Activated CD4-positive, alpha-beta T cell treated with anti-CD3 and anti-CD28 coated beads, Interleukin-2, amount 50 U/mL, for 48 hours (primary cell): ENCODE measurements around the gene DNER.
A peak's percentile ranks its signal among the peaks of the same experiment; 100 is the strongest.
"Not testable (repeated sequence)": the region's sequence is repeated elsewhere in the genome, so short reads cannot be mapped to it uniquely, and the experiment has no call there.

Experiments
- DNase-seq, 2 experiments: peaks; one replicate each; pipeline ENCODE4 v3.0.0-alpha.2; 2020

Gene DNER, protein sequence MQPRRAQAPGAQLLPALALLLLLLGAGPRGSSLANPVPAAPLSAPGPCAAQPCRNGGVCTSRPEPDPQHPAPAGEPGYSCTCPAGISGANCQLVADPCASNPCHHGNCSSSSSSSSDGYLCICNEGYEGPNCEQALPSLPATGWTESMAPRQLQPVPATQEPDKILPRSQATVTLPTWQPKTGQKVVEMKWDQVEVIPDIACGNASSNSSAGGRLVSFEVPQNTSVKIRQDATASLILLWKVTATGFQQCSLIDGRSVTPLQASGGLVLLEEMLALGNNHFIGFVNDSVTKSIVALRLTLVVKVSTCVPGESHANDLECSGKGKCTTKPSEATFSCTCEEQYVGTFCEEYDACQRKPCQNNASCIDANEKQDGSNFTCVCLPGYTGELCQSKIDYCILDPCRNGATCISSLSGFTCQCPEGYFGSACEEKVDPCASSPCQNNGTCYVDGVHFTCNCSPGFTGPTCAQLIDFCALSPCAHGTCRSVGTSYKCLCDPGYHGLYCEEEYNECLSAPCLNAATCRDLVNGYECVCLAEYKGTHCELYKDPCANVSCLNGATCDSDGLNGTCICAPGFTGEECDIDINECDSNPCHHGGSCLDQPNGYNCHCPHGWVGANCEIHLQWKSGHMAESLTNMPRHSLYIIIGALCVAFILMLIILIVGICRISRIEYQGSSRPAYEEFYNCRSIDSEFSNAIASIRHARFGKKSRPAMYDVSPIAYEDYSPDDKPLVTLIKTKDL

DNA sequence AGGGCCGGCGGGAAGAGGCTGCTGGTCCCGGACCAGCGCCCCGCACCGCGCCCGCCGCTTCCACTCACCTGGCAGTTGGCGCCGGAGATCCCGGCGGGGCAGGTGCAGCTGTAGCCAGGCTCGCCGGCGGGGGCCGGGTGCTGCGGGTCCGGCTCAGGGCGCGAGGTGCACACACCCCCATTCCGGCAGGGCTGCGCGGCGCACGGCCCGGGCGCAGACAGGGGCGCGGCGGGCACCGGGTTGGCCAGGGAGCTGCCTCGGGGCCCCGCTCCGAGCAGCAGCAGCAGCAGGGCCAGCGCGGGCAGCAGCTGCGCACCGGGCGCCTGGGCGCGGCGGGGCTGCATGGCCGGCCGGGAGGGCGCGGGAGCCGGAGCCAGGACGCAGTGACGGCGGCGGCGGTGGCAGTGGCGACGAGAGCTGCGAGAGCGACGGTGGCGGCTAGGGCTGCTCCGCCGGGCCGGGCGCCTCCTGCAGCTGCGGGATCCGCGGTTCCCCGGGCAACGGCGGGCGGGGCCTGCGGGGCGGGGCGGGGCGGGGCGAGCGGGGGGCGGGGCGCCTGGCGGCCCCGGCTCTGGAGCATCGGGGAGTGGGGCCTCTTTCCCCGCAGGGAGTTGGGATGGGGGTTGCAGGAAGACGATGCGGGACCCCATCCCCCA is at the start of gene DNER:
TSS of gene DNER (minus strand) at position 476 of the 656 bp plus-strand sequence. CDS start at position 344, 132 bp downstream.
- DNase-seq, result peak; percentile 54 to 58

- DNase-seq, result no peak
Observed at GRCh38 chr2:229761663-229762062, 47.3 kb upstream of the DNER start.

- DNase-seq, result not testable (repeated sequence)
Observed at GRCh38 chr2:229757462-229757861, 43.1 kb upstream of the DNER start.

GRCh38 chr2:229752970-229753729 is 38.8 kb upstream of the DNER start:
- no peak for DNase-seq

GRCh38 chr2:229749779-229750178 is 35.4 kb upstream of the DNER start:
- DNase-seq, result no peak

- DNase-seq, result no peak
Observed at GRCh38 chr2:229748950-229749349, 34.6 kb upstream of the DNER start.

DNA sequence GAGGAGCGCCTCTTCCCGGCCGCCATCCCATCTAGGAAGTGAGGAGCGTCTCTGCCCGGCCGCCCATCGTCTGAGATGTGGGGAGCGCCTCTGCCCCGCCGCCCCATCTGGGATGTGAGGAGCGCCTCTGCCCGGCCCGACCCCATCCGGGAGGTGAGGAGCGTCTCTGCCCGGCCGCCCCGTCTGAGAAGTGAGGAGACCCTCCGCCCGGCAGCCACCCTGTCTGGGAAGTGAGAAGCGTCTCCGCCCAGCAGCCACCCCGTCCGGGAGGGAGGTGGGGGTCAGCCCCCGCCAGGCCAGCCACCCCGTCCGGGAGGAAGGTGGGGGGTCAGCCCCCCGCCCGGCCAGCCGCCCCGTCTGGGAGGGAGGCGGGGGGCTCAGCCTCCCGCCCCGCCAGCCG is 28.3 kb upstream of the DNER start:
- not testable (repeated sequence) for DNase-seq

GRCh38 chr2:229740279-229740678 is 25.9 kb upstream of the DNER start:
- no peak for DNase-seq

DNA sequence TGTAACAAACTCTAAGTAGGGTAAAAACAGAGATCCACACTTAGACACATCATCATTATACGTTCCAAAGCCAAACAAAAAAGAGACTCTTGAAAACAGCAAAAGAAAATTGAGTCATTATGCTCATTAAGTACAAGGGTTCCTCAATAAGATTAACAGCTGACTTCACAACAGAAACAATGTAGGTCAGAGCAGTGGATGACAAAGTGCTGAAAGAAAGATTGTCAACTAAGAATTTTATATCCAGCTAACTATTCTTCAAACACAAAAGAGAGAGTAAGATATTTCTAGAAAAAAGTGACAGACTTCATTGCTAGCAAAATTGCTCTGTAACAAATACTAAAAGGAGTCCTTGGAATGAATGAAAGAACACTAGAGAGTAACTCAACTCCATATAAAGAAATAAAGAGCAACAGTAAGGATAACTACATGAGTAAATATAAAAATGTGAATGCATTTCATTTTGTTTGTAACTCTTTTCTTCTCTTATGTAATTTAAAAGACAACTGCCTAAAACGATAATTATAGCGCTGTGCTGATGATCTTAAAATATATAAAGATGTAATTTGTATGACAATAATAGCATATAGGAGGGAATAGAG is 23.8 kb upstream of the DNER start:
- no peak for DNase-seq

GRCh38 chr2:229734410-229734809 is 20.1 kb upstream of the DNER start:
- DNase-seq, result no peak

DNA sequence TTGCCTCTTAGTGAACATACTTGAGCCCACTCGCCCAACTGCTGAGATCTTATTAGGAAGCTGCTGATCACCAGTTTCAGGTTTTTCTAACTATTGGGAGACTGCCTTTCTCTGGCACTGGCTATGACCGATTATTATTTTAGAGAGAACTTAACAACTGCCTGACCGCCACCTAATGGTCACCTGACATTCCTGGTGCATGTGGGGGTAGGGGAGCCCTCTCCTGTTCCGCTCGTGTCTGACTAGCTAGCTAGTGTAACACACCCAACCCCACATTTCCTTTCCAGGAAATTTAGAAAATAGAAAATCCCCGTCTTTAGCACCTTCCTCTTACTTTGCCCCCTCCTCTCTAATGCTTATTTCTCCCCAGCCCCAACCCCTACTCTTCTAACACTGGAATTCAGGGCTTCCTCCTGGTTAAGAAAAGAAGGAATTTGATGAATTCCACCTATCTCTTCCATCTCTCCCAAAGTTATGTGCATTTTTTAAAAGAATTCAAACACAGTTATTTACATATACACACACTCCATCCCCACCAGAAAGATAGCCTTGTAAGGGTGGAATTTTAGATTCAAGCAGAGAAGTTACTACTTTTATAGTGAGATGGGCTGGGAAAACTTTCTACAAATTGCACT is 19.4 kb upstream of the DNER start:
- no peak for DNase-seq

DNA sequence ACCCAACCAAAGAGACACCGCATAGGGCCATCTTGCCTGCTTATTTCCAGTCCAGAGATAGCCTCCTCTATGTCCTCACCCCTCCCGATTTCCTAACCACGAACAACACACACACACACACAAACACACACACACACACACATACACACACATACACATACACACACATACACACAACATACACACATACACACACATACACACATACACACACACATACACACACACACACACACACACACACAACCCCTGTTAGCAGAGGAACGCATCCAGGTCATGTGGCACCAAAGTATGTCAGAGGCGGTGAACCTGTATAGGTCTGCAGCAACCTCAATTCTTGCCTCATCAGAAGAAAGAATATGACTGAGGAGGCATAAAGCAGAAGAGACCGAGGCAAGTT is 18.5 kb upstream of the DNER start:
- DNase-seq, result no peak

DNA sequence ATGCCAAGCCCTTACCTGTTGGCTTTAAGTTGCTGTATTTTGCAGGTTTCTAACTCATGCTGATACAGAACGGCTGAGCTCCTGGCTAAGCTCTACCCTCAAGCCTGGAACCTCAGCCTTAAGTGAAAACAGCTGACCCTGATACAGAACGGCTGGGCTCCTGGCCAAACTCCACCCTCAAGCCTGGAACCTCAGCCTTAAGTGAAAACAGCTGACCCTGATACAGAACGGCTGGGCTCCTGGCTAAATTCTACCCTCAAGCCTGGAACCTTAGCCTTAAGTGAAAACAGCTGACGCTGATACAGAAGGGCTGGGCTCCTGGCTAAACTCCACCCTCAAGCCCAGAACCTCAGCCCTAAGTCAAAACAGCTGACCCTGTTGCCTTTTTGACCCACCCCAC is 17.6 kb upstream of the DNER start:
- DNase-seq, result no peak

DNA sequence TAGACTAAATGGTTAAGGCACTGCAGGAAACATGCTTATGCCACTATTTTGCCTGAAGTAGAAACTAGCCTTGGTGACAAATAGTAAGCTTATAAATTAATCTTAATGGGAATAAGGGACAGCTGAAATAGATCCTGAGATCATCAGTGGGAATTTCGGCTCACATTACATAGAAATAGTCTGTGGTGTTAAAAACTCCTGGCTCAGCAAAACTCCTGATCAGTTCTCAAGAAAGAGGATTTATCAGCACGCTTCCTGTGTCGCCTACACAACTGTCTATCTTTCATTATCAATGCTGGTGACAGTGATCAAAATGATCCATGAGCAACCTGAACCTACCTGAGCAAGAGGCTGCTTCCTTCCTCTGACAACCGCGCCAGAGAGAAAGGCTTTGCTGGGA is 17.0 kb upstream of the DNER start:
- no peak for DNase-seq

GRCh38 chr2:229728370-229728769 is 14.0 kb upstream of the DNER start:
- DNase-seq, result no peak

- no peak for DNase-seq
Observed at GRCh38 chr2:229726643-229727042, 12.3 kb upstream of the DNER start.

- DNase-seq, result no peak
Observed at GRCh38 chr2:229725716-229726574, 11.6 kb upstream of the DNER start.

DNA sequence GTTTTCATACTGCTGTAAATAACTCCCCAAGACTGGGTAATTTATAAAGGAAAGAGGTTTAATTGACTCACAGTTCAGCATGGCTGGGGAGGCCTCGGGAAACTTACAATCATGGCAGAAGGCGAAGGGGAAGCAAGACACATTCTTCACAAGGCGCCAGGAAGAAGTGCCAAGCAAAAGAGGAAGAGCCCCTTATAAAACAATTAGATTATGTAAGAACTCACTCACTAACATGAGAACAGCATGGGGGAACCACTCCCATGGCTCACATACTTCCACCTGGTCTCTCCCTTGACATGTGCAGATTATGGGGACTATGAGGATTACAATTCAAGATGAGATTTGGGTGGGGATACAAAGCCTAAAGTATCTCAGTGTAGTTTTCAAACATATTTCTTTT is 8.8 kb upstream of the DNER start:
- not testable (repeated sequence) for DNase-seq

DNA sequence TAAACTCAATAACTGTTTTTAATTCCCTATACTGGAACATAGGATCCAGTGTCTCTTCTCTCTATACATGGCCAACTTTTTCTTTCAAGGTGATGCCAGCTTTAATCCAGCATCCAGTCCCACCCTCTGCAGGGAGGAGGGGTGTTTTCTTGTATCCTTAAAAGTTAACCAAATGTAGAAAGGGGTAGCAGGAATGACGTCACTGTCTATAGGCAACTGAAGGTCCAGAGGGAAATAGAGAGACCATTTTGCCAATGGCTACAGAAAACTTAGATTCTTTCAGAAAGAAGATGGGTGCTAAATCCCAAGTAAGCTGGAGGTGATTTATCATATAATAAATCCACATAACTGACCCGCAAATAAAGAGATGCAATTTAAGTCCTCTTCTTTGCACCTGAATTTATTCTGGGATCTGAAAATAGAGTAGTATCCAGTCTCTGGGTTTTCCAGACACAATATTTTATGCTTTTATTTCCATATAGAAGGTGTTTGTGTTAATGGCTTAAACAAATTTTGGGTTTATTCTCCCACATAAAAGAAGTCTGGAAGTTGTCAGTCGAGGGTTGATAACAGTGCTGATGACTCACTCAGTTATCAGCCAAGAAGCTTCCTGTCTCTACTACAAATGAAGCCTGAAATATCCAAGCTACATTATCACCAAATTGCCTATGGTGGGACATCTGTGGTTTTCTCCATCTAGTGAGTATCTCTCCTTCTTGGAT is 5.7 kb upstream of the DNER start:
- DNase-seq, result no peak

DNA sequence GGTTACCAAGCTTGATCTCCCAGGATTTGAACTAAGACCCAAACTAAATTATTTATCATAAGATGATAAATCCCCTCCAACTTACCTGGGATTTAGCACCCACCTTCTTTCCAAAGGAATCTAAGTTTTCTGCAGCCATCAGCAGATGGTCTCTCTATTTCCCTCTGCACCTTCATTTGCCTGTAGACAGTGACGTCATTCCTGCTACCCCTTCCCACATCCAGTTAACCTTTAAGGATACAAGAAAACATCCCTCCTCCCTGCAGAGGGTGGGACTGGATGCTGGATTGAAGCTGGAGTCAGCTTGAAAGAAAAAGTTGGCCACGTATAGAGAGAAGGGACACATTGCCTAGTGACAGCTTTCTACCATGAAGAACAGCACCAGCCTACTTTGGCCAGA is 3.7 kb upstream of the DNER start:
- DNase-seq, result no peak
